GM10248 (cell line): ENCODE results near the gene IRX1.

ENCODE experiments used
- CTCF ChIA-PET: fragments of 300-600 bp; sonication (Branson Sonifier 250); formaldehyde crosslinking; extraction: SDS; loops from one replicate; lab custom pipeline; 2021; ENCODE audit warnings: antibody characterized with exemption; lab: Yijun Ruan, JAX
- POLR2A ChIA-PET: fragments of 350-650 bp; sonication (Branson Sonifier 250); formaldehyde crosslinking; extraction: SDS; loops from one replicate; lab custom pipeline; 2020; ENCODE audit warnings: antibody characterized with exemption; lab: Yijun Ruan, JAX
- DNase-seq: peaks from one replicate; pipeline ENCODE4 v3.0.0; 2012; ENCODE audit errors: extremely low spot score
- CTCF ChIP-seq: IDR thresholded peaks from 2 replicates; pipeline ENCODE4 v1.5.1; 2012; ENCODE audit warnings: mild to moderate bottlenecking, low read depth; ENCODE audit errors: extremely low read depth, missing control alignments, control extremely low read depth

IRX1 gene

GRCh38 chr5:3596261-3596825 is 711 bp downstream of the IRX1 start:
- CTCF ChIA-PET, result no interaction called here
- TF ChIP-seq CTCF, result no peak
- POLR2A ChIA-PET, result no interaction called here
- DNase-seq, result no peak

GRCh38 chr5:3596857-3597166 is 1.2 kb downstream of the IRX1 start:
- CTCF ChIA-PET, result no interaction called here
- TF ChIP-seq CTCF, result no peak
- POLR2A ChIA-PET, result no interaction called here
- DNase-seq, result no peak

GRCh38 chr5:3597167-3598007 is 1.8 kb downstream of the IRX1 start:
- POLR2A ChIA-PET, result no interaction called here
- CTCF ChIA-PET, result no interaction called here
- TF ChIP-seq CTCF, result no peak
- no peak for DNase-seq

DNA sequence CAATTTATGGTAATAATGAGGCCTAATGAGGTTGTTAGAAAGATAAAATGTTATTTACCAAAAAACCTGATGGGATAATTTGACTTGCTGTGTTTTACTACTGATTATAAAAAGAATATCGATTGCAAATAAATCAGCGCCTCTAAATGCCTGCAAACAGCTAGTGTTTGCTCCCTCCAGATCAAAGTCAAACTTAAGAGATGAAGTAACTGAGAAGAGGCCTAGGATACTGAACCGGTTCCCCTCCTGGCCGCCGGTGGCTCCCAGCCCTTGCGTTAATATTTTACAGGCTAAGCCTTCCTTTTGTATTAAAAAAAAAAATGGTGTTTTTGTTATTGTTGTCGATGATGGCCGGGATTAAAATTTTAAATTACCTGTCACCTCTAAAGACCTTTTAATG is 2.6 kb downstream of the IRX1 start:
- CTCF ChIA-PET, result no interaction called here
- no peak for DNase-seq
- POLR2A ChIA-PET, result no interaction called here
- no peak for TF ChIP-seq CTCF

GRCh38 chr5:3598769-3599211 is 3.2 kb downstream of the IRX1 start:
- ChIA-PET POLR2A (no interaction called here), CTCF (no interaction called here)
- no peak for DNase-seq
- TF ChIP-seq CTCF, result no peak

- no peak for TF ChIP-seq CTCF
- DNase-seq, result no peak
- POLR2A ChIA-PET, result no interaction called here
- CTCF ChIA-PET, result no interaction called here
Observed at GRCh38 chr5:3599226-3600105, 3.8 kb downstream of the IRX1 start.
